A549 (cell line): ENCODE measurements around the gene UGT1A7. TPM values are rescaled to one million over a fixed set of nuclear protein-coding genes. Genes with fewer than 3 reads are reported as not detected.

Source experiments
- ATAC-seq, 2 experiments: fragments of 200-7000 bp in 1 of 2; fragments of >200 bp in 1 of 2; cut with Nextera tagmentation in 1 of 2; cut with Tn5 transposase in 1 of 2; 3 replicates each; pipeline versions ENCODE4 v1.8.0 to v1.9.1; 2018 to 2020; ENCODE audit warnings: mild to moderate bottlenecking in 1 of 2, moderate library complexity in 1 of 2
- CTCF ChIA-PET: fragments of 300-600 bp; sonication (Branson Sonifier 250); formaldehyde crosslinking; extraction: SDS; loops from one replicate; lab custom pipeline; 2021; ENCODE audit warnings: antibody characterized with exemption, inconsistent platforms; lab: Yijun Ruan, JAX
- POLR2A ChIA-PET: fragments of 350-600 bp; formaldehyde crosslinking; extraction: SDS; loops from one replicate; lab custom pipeline; 2021; ENCODE audit warnings: antibody characterized with exemption, inconsistent platforms; lab: Yijun Ruan, JAX
- DNase-seq, 2 experiments: peaks; one replicate each; pipeline versions ENCODE4 v3.0.0 to v3.0.0-alpha.2; 2011 to 2016; ENCODE audit warnings: low read depth in 1 of 2, low spot score in 1 of 2
- FAIRE-seq: peaks from 2 replicates; lab custom pipeline; 2011; peaks lifted over from hg19 to GRCh38; lab: Jason Lieb, UNC
- H3K27ac ChIP-seq, 2 experiments: fragments of >200 bp; sonication (Bioruptor Twin); formaldehyde crosslinking; 3 replicates each; pipeline ENCODE4 v1.5.1; 2016 to 2017
- H3K4me1 ChIP-seq: fragments of >200 bp; sonication (Bioruptor Twin); formaldehyde crosslinking; 3 replicates; pipeline ENCODE4 v1.6.1; 2016
- H3K4me2 ChIP-seq: fragments of >200 bp; sonication (Bioruptor Twin); formaldehyde crosslinking; 3 replicates; pipeline ENCODE4 v1.6.1; 2016
- H3K4me3 ChIP-seq: fragments of >200 bp; sonication (Bioruptor Twin); formaldehyde crosslinking; 3 replicates; pipeline ENCODE4 v1.5.1; 2016
- H3K9me3 ChIP-seq: fragments of >200 bp; sonication (Bioruptor Twin); formaldehyde crosslinking; 3 replicates; pipeline ENCODE4 v1.6.1; 2016
- CHD4 ChIP-seq: fragments of 200-600 bp; sonication (generic); IDR thresholded peaks from 2 replicates; pipeline ENCODE4 v1.6.1; 2016; ENCODE audit warnings: antibody characterized with exemption, mild to moderate bottlenecking, borderline replicate concordance
- EHF ChIP-seq: fragments of 250-450 bp; sonication (Bioruptor Pico); IDR thresholded peaks from 2 replicates; pipeline ENCODE4 v1.5.0; 2020; ENCODE audit warnings: mild to moderate bottlenecking
- ESRRA ChIP-seq: fragments of 150-350 bp; IDR thresholded peaks from 2 replicates; pipeline ENCODE4 v1.6.1; 2014; ENCODE audit warnings: mild to moderate bottlenecking, low read length, borderline replicate concordance
- FOXS1 ChIP-seq: fragments of 250-450 bp; sonication (Bioruptor Pico); IDR thresholded peaks from 2 replicates; pipeline ENCODE4 v1.5.0; 2020; ENCODE audit warnings: mild to moderate bottlenecking, moderate library complexity
- HOXA7 ChIP-seq: fragments of 250-450 bp; sonication (Bioruptor Pico); IDR thresholded peaks from 2 replicates; pipeline ENCODE4 v1.5.0; 2020; ENCODE audit warnings: mild to moderate bottlenecking, moderate library complexity
- HOXB13 ChIP-seq: fragments of 250-450 bp; sonication (Bioruptor Pico); IDR thresholded peaks from 2 replicates; pipeline ENCODE4 v1.5.0; 2020; ENCODE audit warnings: low read depth, mild to moderate bottlenecking, moderate library complexity
- JUN ChIP-seq, 2 experiments: fragments of >200 bp; sonication (Bioruptor Twin); formaldehyde crosslinking; IDR thresholded peaks; 2 replicates in 1 of 2; 3 replicates in 1 of 2; pipeline ENCODE4 v1.6.1; 2016 to 2017
- MAFK ChIP-seq: fragments of 450-650 bp; IDR thresholded peaks from 2 replicates; pipeline ENCODE4 v1.6.1; 2014; ENCODE audit not compliant: partially characterized antibody
- MAZ ChIP-seq: fragments of 150-350 bp; IDR thresholded peaks from 2 replicates; pipeline ENCODE4 v1.6.1; 2014; ENCODE audit warnings: antibody characterized with exemption, low read depth, low read length, borderline replicate concordance
- MYC ChIP-seq: IDR thresholded peaks from 2 replicates; pipeline ENCODE4 v1.6.1; 2012; ENCODE audit warnings: mild to moderate bottlenecking, inconsistent platforms, low read length, improper control_type of control experiment, borderline replicate concordance
- NFE2L2 ChIP-seq: fragments of 150-350 bp; conservative IDR thresholded peaks from 2 replicates; pipeline ENCODE4 v1.6.1; 2014; ENCODE audit warnings: low read length
- NR3C1 ChIP-seq: fragments of >200 bp; sonication (Bioruptor Twin); formaldehyde crosslinking; IDR thresholded peaks from 3 replicates; pipeline ENCODE4 v1.6.1; 2017
- RARB ChIP-seq: fragments of 250-450 bp; sonication (Bioruptor Pico); IDR thresholded peaks from 2 replicates; pipeline ENCODE4 v1.8.0; 2021; ENCODE audit warnings: mild to moderate bottlenecking, moderate library complexity
- RFX5 ChIP-seq: fragments of 450-650 bp; IDR thresholded peaks from 2 replicates; pipeline ENCODE4 v1.7.1; 2014; ENCODE audit warnings: antibody characterized with exemption, mild to moderate bottlenecking, moderate library complexity
- RNF2 ChIP-seq: fragments of 200-600 bp; sonication (generic); IDR thresholded peaks from 2 replicates; pipeline ENCODE4 v1.6.1; 2016; ENCODE audit warnings: low read depth, mild to moderate bottlenecking, antibody characterized with exemption, moderate library complexity, borderline replicate concordance
- SMC3 ChIP-seq: fragments of >200 bp; sonication (Bioruptor Twin); formaldehyde crosslinking; IDR thresholded peaks from 3 replicates; pipeline ENCODE4 v1.6.1; 2018; ENCODE audit warnings: inconsistent platforms
- TFCP2L1 ChIP-seq: fragments of 250-450 bp; sonication (Bioruptor Pico); IDR thresholded peaks from 2 replicates; pipeline ENCODE4 v1.5.0; 2021; ENCODE audit warnings: mild to moderate bottlenecking
- ZC3H11A ChIP-seq: fragments of 450-650 bp; IDR thresholded peaks from 2 replicates; pipeline ENCODE4 v1.6.1; 2014; ENCODE audit warnings: antibody characterized with exemption, mild to moderate bottlenecking
- WGBS: methylation state at CpG from one replicate; pipeline ENCODE4 v1.1.6; 2017; ENCODE audit errors: missing lambda C conversion rate; 5-methylcytosine and 5-hydroxymethylcytosine counted together
- polyA plus RNA-seq, 4 experiments: library from polyadenylated mRNA; depleted of rRNA in 3 of 4; stranded (reverse); fragments of >200 nt; fragmentation: RNase III in 1 of 4; extraction: RNeasy Plus Mini Kit Qiagen cat#74134 plus additional on column Dnase treatment in 1 of 4; gene quantifications; 2 replicates in 3 of 4; 3 replicates in 1 of 4; pipeline ENCODE4 v1.2.3, GENCODE V29; 2011 to 2017
- TF ChIP-seq, protein P1 (sequence below): fragments of >200 bp; sonication (Bioruptor Twin); formaldehyde crosslinking; IDR thresholded peaks from 3 replicates; pipeline ENCODE4 v1.5.1; 2016
- TF ChIP-seq, protein P2 (sequence below): fragments of 250-450 bp; sonication (Bioruptor Pico); IDR thresholded peaks from 2 replicates; pipeline ENCODE4 v1.5.0; 2021; ENCODE audit warnings: mild to moderate bottlenecking, moderate library complexity, borderline replicate concordance
- TF ChIP-seq, protein P3 (sequence below): fragments of >200 bp; sonication (Bioruptor Twin); formaldehyde crosslinking; IDR thresholded peaks from 3 replicates; pipeline ENCODE4 v1.6.1; 2016
- TF ChIP-seq, protein P4 (sequence below): fragments of >200 bp; sonication (Bioruptor Twin); formaldehyde crosslinking; IDR thresholded peaks from 2 replicates; pipeline ENCODE4 v1.6.1; 2016

Gene UGT1A7
- polyA plus RNA-seq, 2 of the 4 experiments (the other 2 are of a cell fraction) = 8.9 to 9.8 TPM

DNA sequence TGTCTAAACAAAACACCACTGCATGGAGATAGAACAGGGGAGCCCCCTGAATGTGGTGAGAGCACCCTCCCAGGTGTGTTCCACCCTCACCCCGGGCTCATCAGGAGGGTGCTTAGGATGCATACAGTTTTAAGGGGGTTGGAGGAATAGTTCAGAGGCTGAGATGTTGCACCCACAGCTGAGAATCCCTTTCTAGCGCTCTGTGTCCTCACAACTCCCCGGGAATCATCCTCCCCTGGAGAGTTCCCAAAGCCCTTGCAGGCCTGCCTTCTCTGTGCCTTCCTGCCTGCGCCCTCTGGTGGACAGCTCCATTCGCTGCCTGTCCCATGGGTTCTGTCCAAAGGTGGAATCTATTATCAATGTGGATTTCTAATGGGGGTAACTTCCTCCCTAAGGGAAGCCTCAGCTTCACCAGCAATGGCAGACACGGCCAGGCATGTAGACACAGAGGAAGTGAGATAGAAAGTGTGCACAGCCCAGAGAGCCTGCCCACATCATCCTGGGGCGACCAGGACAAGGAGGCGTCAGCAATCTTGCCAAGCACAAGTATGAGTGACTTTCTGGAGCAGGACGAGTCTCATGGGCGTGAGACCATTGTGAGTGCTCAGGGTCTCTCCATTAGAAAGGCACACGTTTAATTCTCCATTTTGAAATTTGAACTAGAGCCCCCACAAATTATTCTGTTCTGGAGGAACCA is 29.8 kb downstream of the UGT1A7 start (continued):
- TF ChIP-seq CHD4 = no peak
- peak in 1 of 2 experiments; percentile 41; a peak in 1 of 5 replicates for TF ChIP-seq JUN (IDR thresholded peaks at IDR 0.05)
- TF ChIP-seq EHF (CRISPR knock-in tag) = 0 out of 2 replicates have a peak, but pooled peaks have one; percentile 19

DNA sequence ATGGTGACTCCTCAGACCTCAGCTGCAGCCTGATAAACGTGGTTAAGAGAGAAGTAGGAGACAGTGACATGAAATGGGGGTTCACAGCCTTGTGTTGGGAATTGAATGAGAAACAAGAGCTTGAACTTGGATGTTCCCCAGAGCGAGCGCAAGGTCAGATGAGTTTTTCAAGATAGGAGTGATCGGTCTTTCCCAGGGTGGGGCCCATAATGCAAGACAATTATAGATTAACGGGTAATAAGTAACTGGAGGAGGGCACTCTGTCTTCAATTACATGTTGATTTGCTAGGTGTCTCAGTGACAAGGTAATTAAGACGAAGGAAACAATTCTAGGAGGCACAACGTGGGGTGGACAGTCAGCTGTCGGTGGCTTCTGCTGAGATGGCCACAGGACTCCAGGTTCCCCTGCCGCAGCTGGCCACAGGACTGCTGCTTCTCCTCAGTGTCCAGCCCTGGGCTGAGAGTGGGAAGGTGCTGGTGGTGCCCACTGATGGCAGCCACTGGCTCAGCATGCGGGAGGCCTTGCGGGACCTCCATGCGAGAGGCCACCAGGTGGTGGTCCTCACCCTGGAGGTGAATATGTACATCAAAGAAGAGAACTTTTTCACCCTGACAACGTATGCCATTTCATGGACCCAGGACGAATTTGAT is 31.0 kb downstream of the UGT1A7 start, which contains the start of gene UGT1A5:
UGT1A5 (plus strand) TSS at position 297 of the 651 bp plus-strand sequence; CDS start at position 382, 85 bp downstream.
- Histone ChIP-seq H3K27ac (peak within 1 kb of the TSS; percentile 98 to 100), H3K4me2 (no peak within 1 kb of the TSS), H3K9me3 (peaks cover 17% of the 10 kb centered on the region), H3K4me1 (peaks cover 40% of the 10 kb centered on the region), H3K4me3 (no peak within 1 kb of the TSS)
- 89% methylated on average over 14 of the region's 14 CpGs for WGBS
- ChIA-PET CTCF (interaction anchor here (1.1 to 2.9 kb wide), 16 partner anchors 14 to 291 kb away, joined by 3 to 16 read pairs (median 4); partner anchors contain the start of gene UGT1A3), POLR2A (no interaction called here)
- DNase-seq = no peak
- no peak for ATAC-seq
- no peak for FAIRE-seq
- TF ChIP-seq ZC3H11A (no peak), RNF2 (no peak), HOXA7 (CRISPR knock-in tag) (no peak), ESRRA (no peak), NR3C1 (no peak), HOXB13 (CRISPR knock-in tag) (no peak)
- TF ChIP-seq, protein P1, sequence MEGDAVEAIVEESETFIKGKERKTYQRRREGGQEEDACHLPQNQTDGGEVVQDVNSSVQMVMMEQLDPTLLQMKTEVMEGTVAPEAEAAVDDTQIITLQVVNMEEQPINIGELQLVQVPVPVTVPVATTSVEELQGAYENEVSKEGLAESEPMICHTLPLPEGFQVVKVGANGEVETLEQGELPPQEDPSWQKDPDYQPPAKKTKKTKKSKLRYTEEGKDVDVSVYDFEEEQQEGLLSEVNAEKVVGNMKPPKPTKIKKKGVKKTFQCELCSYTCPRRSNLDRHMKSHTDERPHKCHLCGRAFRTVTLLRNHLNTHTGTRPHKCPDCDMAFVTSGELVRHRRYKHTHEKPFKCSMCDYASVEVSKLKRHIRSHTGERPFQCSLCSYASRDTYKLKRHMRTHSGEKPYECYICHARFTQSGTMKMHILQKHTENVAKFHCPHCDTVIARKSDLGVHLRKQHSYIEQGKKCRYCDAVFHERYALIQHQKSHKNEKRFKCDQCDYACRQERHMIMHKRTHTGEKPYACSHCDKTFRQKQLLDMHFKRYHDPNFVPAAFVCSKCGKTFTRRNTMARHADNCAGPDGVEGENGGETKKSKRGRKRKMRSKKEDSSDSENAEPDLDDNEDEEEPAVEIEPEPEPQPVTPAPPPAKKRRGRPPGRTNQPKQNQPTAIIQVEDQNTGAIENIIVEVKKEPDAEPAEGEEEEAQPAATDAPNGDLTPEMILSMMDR = no peak
- TF ChIP-seq, protein P2, sequence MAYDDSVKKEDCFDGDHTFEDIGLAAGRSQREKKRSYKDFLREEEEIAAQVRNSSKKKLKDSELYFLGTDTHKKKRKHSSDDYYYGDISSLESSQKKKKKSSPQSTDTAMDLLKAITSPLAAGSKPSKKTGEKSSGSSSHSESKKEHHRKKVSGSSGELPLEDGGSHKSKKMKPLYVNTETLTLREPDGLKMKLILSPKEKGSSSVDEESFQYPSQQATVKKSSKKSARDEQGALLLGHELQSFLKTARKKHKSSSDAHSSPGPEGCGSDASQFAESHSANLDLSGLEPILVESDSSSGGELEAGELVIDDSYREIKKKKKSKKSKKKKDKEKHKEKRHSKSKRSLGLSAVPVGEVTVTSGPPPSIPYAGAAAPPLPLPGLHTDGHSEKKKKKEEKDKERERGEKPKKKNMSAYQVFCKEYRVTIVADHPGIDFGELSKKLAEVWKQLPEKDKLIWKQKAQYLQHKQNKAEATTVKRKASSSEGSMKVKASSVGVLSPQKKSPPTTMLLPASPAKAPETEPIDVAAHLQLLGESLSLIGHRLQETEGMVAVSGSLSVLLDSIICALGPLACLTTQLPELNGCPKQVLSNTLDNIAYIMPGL (CRISPR knock-in tag) = no peak
- TF ChIP-seq, protein P3, sequence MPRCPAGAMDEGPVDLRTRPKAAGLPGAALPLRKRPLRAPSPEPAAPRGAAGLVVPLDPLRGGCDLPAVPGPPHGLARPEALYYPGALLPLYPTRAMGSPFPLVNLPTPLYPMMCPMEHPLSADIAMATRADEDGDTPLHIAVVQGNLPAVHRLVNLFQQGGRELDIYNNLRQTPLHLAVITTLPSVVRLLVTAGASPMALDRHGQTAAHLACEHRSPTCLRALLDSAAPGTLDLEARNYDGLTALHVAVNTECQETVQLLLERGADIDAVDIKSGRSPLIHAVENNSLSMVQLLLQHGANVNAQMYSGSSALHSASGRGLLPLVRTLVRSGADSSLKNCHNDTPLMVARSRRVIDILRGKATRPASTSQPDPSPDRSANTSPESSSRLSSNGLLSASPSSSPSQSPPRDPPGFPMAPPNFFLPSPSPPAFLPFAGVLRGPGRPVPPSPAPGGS = no peak

DNA sequence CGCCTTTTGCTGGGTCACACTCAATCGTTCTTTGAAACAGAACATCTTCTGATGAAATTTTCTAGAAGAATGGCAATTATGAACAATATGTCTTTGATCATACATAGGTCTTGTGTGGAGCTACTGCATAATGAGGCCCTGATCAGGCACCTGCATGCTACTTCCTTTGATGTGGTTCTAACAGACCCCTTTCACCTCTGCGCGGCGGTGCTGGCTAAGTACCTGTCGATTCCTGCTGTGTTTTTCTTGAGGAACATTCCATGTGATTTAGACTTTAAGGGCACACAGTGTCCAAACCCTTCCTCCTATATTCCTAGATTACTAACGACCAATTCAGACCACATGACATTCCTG is 31.5 kb downstream of the UGT1A7 start:
- TF ChIP-seq MAZ (no peak), MYC (no peak), MAFK (no peak), HOXB13 (CRISPR knock-in tag) (no peak), JUN (IDR thresholded peaks at IDR 0.05) (no peak), FOXS1 (CRISPR knock-in tag) (no peak), SMC3 (no peak), TFCP2L1 (CRISPR knock-in tag) (no peak), RARB (CRISPR knock-in tag) (no peak), NFE2L2 (no peak), RFX5 (no peak)
- TF ChIP-seq, protein P4, sequence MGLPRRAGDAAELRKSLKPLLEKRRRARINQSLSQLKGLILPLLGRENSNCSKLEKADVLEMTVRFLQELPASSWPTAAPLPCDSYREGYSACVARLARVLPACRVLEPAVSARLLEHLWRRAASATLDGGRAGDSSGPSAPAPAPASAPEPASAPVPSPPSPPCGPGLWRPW = no peak
- no peak for DNase-seq
- POLR2A ChIA-PET = no interaction called here
- CTCF ChIA-PET = no interaction called here
- H3K4me1 ChIP-seq = peaks cover 35% of the 10 kb centered on the region
- no peak for FAIRE-seq
- H3K4me3 ChIP-seq = no peak overlapping the region
- ATAC-seq = no peak
- peaks cover 17% of the 10 kb centered on the region for H3K9me3 ChIP-seq
- H3K27ac ChIP-seq = peak overlapping the region; percentile 98 to 100
- WGBS = 93% methylated on average over 7 of the region's 7 CpGs
- no peak overlapping the region for H3K4me2 ChIP-seq
